Right kidney (tissue), 1 donor: Measurements from ENCODE around the gene MGAT5B.
"Not testable (repeated sequence)": the region's sequence is repeated elsewhere in the genome, so short reads cannot be mapped to it uniquely, and the experiment has no call there.

Experiments used
- DNase-seq: peaks from one replicate; pipeline ENCODE4 v3.0.0-alpha.2; 2016

MGAT5B gene

DNA sequence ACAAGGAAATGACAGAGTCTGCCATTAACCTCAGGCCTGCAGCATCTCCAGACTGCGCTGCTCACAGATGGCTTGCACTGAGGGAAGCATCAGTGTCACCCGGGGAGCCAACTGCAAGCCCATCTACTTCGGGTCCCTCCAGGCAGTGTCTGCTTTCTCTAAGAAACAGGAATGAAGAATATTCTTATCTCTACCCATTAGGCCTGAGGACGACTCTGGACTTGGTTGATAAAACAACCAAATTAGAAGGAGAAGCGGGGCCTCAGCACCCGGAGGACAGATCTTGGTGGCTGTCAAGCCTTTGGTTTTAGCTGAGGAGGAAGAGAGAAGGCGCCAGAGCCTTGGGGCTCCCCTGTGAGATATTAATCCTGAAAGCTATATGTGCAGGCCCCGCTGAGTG, 19.5 kb upstream of the MGAT5B start:
- DNase-seq, result no peak

DNA sequence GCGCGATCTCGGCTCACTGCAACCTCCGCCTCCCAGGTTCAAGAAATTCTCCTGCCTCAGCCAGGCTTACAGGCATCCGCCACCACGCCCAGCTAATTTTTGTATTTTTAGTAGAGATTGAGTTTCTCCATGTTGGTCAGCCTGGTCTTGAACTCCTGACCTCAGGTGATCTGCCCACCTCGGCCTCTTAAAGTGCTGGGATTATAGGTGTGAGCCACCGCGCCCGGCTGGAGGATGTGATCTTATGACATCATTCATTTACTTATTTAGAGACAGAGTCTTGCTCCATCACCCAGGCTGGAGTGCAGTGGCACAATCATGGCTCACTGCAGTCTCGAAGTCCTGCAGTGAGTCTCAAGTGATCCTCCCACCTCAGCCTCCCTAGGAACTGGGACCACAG, 19.0 kb upstream of the MGAT5B start:
- not testable (repeated sequence) for DNase-seq

DNA sequence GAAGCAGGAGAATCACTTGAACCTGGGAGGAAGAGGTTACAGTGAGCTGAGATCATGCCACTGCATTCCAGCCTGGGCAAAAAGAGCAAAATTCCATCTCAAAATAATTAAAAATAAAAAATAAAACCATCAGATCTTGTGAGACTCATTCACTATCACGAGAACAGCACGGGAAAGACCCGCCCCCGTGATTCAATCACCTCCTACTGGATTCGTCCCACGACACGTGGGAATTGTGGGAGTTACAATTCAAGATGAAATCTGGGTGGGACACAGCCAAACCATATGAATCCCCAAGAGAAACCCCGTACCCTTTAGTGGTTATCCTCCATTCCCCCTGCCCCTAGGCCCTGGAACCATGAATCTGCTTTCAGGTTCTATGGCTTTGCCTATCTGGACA, 15.4 kb upstream of the MGAT5B start:
- DNase-seq, result no peak

DNA sequence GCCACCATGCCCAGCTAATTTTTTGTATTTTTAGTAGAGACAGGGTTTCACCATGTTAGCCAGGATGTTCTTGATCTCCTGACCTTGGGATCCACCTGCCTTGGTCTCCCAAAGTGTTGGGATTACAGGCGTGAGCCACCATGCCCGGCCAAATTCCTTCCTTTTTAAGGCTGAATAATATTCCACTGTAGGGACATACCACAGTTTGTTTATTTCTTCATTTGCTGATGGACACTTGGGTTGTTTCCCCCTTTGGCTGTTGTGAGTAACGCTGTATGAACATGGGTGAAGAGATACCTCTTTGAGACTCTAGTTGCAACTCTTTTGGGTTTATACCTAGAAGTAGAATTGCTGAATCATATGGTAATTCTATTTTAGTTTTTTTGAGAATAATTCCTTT, 13.1 kb upstream of the MGAT5B start:
- DNase-seq, result no peak

DNA sequence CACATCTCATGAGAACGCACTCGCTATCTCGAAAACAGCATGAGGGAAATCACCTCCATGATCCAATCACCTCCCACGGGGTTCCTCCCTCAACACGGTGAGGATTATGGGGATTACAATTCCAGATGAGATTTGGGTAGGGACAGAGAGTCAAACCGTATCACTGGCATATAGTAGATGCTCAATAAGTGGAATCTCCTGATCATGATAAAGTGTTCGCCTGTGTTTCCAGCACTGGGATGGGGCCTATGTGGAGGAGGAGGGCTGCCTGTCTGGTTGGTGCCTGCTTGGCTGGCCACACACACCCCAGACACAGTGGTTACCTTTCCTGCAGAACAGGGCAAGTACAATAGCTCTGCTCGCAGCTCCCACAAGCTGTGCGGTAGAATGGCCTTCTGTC, 6.1 kb upstream of the MGAT5B start:
- no peak for DNase-seq

DNA sequence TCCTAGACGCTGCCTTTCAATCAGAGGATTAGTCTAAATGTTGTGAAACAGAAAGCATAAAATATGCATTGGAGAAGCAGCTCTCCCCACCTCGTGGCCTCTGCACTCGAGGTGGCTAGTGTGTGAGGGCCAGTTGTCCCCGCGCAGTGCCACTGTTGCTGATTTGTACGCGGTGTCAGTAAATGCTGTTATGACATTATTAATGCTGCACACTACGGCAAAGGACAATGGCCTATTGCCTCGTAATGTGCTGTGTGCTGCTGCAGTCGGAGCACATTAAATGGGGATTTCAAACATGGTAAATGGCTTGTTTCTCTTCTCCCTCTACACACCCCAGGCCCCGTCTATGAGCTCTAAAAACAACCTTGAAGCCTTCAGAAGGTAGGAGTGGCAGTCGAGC, 5.7 kb upstream of the MGAT5B start:
- no peak for DNase-seq

DNA sequence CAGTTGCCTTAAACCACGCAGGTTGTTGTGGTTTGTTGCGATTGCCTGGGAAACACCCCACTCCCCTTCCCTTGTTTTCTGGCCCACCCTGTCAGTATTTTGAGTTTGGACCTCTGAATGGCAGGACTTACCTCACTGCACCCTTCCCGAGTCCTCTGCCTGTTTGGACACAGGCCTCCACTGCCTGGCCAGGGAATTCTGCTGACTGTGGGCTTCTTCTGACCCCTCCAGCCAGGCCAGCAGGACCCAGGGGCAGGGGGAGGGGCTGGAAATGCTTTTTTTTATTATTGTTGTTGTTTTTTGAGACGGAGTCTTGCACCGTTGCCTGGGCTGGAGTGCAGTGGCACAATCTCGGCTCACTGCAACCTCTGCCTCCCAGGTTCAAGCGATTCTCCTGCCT, 4.2 kb upstream of the MGAT5B start:
- no peak for DNase-seq

DNA sequence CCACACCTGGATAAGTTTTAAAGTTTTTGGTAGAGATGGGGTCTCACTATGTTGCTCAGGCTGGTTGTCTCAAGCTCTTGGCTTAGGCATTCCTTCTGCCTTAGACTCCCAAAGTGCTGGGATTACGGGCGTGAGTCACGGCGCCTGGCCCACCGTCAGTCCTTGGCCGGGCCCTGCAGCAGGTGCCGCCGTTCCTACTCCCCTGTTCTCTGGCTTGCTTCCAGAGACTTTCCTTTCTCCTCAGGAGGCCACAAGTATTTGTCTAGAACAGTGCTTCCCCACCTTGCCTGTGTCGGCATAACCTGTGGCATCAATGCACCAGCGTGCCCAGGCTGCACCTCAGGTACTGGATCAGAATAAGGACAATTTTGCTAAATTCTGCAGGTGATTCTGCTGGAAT, 3.0 kb upstream of the MGAT5B start:
- DNase-seq, result no peak

DNA sequence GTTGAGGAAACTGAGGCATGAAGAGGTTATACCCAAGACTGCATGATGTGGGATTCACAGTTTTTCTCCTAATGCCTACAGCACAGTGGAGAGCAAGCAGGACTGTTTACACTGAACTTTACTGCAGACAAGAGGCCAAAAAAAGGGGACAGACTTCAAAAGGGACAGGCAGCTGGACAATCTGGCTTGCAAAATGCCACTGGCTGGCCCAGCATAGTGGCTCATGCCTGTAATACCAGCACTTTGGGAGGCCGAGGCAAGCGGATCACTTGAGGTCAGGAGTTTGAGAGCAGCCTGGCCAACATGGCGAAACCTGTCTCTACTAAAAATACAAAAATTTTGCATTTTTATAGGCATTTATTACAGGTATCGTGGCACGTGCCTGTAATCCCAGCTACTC, 2.0 kb upstream of the MGAT5B start:
- no peak for DNase-seq

DNA sequence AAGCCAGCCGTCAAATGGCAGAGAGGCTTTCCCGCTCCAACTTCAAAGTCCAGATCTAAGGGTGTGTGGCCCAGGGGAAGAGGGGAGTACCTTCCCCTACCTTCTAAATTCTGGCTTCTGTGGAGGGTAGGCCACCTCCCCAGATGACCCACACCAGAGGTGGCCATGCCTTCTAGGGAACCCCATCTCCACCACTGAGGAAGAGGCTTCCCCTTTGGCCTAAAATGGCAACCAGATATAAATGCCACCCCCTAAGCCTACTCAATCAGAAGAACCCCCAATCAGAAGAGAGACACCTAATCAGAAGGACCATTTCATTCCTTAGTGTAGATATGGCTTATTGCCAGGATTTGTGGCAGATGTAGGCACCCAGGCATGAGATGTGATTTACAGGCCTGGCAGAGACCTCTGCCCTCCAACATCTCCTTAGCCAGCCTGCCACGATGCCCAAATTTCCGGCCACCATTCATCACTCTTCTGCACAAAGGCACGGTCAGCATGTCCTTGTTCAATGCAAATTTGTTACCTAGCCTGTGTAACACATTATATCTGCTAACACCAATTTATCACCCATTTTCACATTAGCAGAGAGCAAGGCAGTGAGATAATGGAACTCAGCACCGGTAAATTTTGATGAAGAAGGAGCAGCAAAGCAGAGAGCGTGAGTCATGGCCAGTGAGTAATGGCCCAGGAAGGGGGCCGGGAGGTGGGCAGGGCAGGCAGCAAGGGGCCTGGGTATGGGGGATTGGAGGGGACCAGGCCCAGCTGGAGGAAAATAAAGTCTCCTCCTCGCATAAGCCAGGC, 1.2 kb upstream of the MGAT5B start:
- DNase-seq, result no peak

DNA sequence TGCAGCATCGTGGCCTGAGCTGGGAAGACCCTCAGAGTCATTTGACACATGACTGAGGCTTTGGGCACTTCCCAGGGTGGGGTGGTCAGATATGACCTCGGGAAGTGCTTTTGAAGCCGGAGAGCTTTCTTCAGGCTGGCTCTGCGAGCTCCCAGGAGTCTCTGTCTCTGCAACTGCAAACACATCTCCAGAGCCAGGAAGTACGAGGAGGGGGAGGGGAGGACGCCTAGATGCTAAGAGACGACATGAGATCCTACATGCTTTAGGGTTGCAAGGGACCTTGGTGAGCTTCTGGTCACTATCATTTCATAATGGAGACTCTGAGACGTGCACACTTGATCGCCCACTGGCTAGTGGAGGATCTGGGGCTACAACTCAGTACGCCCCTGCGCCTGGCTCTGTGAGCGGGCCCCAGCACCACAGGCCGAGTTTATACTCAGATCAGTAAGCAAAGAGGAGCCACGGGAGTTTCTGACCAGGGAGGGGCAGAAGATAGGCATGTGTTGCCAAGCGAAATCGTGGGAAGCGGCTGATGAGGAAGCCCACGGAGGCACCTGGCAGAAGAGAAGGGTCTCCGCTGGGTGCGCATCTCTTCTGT, 527 bp upstream of the MGAT5B start:
- DNase-seq, result no peak

DNA sequence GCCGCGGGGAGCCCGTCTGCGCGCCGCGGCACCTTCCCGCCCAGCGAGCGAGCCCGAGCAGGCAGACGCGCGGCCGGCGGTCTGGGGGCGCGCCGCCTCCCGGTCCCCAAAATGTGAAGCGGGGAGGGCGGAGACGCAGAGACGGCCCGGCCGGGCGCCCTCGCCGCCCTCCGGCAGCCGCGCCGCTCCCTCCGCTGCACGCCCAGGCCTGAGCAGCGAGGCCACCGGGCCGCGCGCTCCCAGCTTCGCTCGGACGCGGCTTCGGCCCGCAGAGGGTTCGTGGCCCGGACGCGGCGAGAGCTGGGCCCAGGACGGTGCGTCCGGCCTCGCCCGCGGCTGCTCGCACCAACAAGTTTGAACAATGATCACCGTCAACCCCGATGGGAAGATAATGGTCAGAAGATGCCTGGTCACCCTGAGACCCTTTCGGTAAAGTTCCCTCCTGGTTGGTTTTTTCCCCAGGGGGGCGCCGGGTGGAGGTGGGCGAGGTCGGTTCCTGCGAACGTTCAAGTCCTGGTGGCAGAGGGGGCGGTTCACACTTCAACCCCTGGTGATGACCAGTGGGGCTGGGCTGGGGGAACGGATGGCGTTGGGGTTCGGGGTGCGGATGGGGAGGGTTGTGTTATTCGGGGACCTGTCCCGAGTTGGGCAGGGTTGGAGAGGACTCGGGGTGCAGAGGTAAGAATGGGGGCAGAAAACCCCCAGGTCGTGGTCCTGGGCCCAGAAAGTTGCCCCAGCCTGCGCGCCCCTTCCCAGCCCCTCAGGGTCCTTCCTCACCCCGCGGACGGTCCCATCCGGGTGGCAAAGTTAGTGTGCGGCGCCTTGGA, 678 bp downstream of the MGAT5B start:
- peak; percentile 55 for DNase-seq

DNA sequence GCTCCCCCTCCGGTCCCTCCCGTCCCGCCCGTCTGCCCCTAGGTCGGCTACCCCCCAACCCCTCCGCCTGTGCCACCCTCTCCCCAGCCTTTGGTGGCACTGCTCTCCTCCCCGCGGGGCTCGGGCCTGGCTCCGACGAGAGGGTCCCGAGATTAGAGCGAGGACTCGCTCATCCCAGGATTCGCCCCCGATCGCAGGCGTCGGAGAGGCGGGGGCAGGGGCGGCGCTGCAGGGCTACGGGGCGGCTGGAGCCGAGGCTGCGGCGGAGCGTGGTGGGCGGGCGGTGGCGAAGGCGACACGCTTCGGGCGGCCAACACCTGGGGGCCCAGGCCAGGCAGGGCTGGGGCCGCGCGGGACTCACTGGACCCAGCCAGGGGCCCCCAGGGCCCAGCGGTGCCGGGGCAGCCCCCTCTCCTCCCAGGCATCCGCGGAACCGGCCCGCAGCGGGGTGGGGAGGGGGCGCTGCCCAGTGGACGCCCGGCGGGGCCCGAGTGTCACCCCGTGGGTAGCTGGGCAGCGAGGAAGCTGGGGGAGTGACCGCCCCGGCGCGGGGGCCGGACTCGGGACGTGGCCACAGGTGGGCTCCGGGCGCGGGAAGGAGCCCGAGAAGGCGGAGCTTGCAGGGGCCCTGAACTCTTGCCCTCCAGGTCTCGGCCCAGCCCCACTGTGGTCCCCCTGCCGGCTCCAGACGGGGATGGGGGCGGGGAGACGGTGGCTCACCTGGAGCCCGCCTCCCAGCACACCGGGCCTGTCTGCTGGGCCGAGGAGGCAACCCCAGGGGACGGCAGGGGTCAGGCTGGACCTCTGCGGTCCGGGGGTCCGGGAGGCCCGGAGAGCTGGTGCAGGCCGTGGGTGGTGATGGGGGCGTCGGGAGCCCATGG, 1.5 kb downstream of the MGAT5B start:
- peak; percentile 28 for DNase-seq

DNA sequence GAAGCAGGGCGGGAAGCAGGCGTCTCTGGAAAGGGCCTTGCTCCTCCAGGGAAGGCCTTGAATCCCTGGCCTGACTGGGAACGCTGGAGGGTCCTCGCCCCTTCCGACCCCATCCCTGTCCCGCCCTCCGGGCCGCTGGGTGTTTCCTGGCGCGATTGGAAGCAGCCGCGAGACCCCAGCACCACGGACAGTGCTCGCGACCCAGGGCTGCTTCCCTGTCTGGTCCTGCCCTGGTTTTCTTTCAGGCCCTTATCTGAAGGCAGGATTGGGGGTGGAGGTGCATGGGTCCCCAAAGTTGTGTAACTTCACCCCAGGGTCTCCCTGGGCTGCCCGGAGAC, 2.1 kb downstream of the MGAT5B start:
- DNase-seq, result no peak

DNA sequence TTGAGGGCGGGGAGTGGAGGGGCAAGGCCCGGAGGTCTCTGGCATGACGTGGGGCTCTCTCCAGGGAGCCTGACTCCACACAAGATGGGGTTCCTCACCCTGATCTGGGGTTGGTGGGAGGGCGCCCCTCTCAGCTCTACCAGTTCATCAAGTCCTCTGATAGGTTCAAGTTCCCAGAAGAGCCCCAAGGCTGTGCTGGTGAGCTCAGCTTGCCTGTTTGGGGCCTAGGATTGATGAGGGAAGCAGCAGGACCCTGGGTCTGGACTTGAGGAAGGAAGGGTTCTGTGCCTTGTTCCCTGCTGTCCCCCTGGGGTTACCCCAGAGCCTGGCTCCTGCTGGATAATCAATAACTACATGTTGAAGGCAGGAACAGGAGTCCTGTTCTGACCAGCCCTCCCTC, 3.5 kb downstream of the MGAT5B start:
- DNase-seq, result no peak

DNA sequence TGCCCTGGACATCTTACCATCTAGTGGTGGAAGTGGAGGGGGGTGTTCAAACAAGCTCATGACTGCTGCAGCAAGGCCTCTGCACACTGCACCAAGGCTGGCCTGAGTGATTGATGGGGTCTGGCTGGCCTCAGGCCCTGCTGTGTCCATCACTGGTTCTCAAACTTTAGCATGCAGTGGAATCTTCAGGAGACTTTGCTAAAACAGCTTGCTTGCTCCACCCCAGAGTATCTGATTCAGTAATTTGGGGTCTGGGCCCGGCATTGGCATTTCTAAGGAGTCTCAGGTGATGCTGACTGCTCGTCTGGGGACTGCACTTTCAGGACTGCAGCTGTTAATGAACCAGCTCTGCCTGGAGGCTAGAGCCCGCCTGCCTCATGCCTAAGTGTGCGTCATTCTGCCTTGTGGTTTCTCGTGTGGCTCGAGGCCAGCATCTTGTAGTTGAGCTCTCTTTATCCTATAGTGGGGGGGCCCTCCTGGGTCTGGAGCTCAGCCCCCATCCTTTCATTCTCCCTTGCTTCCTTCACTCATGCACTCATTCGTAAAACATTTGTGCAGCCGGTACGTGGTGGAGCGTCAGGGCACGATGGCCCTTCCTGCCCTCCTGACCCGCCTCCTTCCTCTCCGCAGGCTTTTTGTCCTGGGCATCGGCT, 4.1 kb downstream of the MGAT5B start:
- DNase-seq, result no peak

DNA sequence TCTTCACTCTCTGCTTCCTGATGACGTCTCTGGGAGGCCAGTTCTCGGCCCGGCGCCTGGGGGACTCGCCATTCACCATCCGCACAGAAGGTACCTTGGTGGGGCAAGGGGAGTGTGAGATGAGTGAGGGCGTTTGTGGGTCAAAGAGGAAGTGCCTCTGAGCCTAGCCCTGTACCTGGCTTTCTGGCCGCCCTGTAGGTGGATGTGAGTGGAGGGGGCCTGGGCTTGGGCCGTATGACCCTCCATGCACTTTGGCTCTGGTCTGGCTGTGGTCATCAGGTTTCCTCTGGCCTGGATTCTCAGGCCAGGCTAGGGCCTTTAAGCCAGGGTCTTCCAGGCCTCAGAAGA, 4.6 kb downstream of the MGAT5B start:
- DNase-seq, result no peak

DNA sequence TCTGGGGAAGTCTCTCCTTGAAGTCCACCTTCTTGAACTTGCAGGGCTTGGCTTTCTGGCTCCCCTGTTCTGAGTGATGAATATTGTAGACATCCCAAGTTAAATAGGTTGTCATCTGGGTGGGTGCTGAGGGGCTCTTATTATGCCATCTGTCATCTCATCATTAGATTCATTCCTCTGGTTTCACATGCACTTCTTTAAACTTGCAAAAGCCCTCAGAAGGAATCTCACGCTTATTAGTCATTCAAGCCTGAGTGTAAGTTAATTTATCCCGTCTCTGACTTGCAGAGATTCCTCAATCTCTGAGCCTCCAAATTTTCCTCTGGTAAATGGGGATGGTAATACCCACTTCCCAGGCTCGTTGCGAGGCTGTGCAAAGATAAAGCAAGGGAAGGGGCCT, 5.7 kb downstream of the MGAT5B start:
- DNase-seq, result no peak

DNA sequence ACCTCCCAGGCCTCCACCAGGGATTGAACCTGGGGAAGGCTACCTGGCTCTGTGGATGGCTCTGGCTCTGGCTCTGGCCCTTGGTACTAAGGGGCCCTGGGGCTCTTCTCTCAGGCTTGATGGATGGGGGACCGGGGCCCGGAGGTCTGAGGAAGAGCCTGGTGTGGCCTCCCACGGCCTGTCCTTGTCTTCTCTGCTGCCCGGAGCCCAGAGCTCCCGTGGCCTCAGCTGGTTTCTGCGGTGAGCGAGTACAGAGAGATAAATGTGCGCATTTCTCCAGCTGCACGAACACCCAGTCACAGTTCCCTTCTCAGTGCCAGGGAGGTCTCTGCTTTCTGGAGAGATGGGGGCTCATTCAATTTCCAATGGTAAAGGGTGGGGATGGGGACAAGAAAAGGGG, 9.2 kb downstream of the MGAT5B start:
- DNase-seq, result no peak

DNA sequence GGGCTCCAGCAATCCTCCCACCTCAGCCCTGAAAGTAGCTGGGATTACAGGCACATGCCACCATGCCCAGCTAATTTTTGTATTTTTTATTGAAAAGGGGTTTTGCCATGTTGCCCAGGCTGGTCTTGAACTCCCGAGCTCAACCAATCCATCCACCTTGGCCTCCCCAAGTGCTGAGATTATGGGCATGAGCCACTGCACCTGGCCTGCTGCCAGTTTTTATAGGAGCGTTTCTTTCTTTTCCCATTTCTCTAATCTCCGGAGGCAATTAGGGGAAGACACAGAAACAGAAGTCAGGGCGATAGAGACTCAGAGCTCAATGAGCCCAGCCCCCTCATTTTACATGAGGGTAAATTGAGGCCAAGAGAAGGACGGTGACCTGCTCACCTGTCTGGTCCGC, 10.4 kb downstream of the MGAT5B start:
- no peak for DNase-seq

DNA sequence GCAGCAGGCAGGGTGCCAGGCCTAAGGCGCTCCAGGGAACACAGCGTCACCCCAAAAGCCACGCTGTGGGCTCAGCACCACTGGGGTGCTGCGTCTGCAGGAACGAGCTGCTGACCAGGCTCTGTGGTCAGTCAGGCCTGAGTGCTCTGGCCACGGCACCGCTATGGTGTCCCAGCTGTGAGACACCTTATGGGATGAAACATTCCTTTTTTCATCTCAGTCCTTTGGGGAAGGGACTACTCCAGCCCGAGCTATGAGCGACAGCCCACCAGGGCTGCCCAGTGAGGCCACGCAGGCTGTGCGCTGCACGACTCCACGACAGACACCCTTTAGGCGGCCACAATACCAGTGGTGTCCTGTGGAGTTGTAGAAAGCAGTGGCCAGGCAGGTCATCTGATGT, 11.1 kb downstream of the MGAT5B start:
- DNase-seq, result no peak

DNA sequence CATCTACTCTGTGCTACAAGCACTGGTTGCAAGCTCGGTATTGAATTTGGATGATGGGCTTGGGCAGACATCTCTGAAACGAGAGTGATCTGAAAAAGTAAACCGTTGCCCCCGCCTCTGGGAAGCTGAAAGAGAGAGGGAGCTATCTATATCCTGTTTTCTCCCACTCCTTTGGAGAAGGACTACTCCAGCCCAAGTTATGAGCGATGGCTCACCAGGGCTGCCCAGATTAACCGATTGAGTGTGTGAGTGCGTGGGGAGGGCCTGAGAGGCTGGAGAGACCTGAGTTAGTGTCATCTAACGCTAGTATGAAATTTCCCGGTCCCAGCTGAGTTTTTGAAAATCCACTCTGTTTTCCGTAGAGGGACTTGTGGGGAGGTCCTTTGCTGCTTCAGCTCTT, 11.5 kb downstream of the MGAT5B start:
- DNase-seq, result no peak
